Measurements from ENCODE around the gene TMEM273.

GRCh38 chr10:49120911-49121310 lies 67.3 kb downstream of the TMEM273 start:
- TF ChIP-seq, protein P1, sequence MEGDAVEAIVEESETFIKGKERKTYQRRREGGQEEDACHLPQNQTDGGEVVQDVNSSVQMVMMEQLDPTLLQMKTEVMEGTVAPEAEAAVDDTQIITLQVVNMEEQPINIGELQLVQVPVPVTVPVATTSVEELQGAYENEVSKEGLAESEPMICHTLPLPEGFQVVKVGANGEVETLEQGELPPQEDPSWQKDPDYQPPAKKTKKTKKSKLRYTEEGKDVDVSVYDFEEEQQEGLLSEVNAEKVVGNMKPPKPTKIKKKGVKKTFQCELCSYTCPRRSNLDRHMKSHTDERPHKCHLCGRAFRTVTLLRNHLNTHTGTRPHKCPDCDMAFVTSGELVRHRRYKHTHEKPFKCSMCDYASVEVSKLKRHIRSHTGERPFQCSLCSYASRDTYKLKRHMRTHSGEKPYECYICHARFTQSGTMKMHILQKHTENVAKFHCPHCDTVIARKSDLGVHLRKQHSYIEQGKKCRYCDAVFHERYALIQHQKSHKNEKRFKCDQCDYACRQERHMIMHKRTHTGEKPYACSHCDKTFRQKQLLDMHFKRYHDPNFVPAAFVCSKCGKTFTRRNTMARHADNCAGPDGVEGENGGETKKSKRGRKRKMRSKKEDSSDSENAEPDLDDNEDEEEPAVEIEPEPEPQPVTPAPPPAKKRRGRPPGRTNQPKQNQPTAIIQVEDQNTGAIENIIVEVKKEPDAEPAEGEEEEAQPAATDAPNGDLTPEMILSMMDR (conservative IDR thresholded peaks at IDR 0.05 in 1 of 2, IDR thresholded peaks at IDR 0.05 in 1 of 2; ENCODE audit: extremely low read depth in 1 of 2, insufficient read depth in 1 of 2, low read depth in 1 of 2, low read length in 2 of 2) = no peak
- no peak for TF ChIP-seq EZH2 (IDR thresholded peaks at IDR 0.05; ENCODE audit: borderline replicate concordance, low read length)

Measured in mammary epithelial cell (primary cell).